Measurements from ENCODE around the gene CLN3.
"Not testable (repeated sequence)": the region's sequence is repeated elsewhere in the genome, so short reads cannot be mapped to it uniquely, and the experiment has no call there.

CLN3 gene

DNA sequence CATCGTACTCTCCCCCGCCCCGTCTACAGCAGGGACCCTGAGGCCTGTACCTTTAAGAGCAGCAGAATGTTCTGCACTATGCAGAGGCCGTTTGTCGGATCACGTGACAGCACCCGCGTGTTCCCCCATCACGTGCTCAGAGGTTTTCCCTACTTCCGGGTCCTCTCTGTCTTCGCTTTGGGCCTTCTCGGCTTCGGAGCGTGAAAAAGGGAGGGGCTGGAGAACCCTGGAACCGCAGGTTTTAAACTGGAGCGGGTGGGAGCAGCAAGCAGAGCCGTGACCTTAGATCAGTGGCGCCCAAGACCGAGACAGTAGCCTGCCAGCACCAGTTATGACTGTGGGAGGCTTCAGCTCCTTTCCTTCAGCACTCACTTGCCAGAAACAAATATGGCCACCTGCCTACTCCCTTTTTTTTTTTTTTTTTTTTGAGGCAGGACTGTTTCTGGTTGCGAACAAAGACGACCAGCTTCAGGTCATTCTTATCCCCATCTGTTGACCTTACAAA is at the start of gene CLN3:
CLN3 (minus strand) TSS at position 105 of the 505 bp plus-strand sequence. CDS start 315 bp downstream, outside the sequence.
- DNase-seq (ENCODE audit: low read depth in 2 of 2), result peak; percentile 88 to 90

GRCh38 chr16:28540346-28540745 is 48.5 kb upstream of the CLN3 start:
- no peak for DNase-seq (ENCODE audit: low read depth in 2 of 2)

GRCh38 chr16:28538733-28539596 is 47.1 kb upstream of the CLN3 start, which contains the start of gene NUPR1:
Gene NUPR1 (minus strand): TSS chr16:28538974. CDS start chr16:28538907, 67 bp downstream.
- peak; percentile 94 to 95 for DNase-seq (ENCODE audit: low read depth in 2 of 2)

DNA sequence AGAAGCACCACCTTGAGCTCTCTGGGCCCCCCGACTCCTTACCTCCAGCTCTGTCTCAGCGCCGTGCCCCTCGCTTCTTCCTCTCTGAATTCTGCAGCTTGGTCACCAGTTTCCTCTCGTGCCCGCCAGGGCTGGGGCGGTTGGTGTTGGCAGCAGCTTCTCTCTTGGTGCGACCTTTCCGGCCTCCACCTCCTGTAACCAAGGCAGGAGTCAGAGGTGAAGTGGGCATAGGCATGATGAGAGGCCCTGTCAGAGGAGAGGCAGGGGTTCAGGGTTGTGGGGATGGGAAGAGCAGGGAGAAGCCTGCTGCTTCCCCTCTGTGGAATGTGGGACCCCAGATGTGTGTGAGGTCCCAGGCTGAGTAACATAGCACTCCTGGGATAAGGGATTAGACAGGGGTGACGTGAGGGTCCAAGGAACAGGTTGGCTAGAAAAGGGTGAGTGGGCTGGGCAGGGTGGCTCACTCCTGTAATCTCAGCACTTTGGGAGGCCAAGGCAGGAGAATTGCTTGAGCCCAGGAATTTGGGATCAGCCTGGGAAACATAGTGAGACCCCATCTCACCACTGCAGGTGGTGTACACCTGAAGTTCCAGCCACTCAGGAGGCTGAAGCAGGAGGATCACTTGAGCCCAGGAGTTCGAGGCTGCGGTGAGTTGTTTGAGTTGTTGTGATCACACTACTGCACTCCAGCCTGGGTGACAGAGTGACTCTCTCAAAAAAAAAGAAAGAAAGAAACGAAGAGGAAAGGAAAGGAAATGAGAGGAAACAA is 46.3 kb upstream of the CLN3 start:
- DNase-seq (ENCODE audit: low read depth in 2 of 2), result no peak

GRCh38 chr16:28537076-28537475 is 45.2 kb upstream of the CLN3 start:
- no peak for DNase-seq (ENCODE audit: low read depth in 2 of 2)

GRCh38 chr16:28534542-28535373 is 42.9 kb upstream of the CLN3 start:
- peak; percentile 11 to 19 for DNase-seq (ENCODE audit: low read depth in 2 of 2)

- no peak for DNase-seq (ENCODE audit: low read depth in 2 of 2)
These were observed 41.2 kb upstream of the CLN3 start for GRCh38 chr16:28532940-28533647.

- no peak for DNase-seq (ENCODE audit: low read depth in 2 of 2)
These were observed 40.2 kb upstream of the CLN3 start for GRCh38 chr16:28531777-28532744.

DNA sequence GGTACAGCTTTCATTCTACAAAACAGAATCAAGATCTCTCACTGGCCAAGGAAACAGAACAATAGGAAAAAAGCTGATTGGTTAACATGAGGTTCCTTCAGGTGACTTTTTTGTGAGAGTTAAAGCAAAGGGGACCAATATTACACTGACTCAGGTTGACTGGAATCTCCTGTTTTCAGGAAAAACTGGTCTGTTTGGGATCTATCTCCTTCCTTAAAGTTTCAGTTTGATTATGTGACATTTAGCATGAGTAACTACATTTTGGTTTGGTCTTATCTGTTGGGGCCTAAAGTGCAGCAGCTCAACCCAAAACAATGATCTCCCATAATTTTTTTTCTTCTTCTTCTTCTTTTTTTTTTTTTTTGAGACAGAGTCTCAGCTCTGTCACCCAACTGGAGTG is 37.2 kb upstream of the CLN3 start:
- DNase-seq (ENCODE audit: low read depth in 2 of 2), result no peak

- no peak for DNase-seq (ENCODE audit: low read depth in 2 of 2)
These were observed 36.6 kb upstream of the CLN3 start for GRCh38 chr16:28528463-28528867.

DNA sequence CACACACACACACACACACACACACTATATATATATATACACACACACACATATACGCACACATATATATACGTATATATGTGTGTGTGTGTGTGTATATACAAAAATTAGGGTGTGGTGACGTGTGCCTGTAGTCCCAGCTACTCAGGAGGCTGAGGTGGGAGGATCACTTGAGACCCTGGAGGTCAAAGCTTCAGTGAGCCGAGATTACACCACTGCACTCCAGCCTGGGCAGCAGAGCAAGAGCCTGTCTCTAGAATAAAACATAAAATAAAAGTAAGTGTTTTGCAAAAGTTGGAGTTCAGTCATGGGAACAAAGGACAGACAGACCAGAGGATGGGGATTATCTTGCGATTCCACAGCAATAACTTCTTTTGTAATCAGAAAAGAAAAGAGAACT is 36.1 kb upstream of the CLN3 start:
- no peak for DNase-seq (ENCODE audit: low read depth in 2 of 2)

GRCh38 chr16:28527100-28527785 is 35.4 kb upstream of the CLN3 start:
- DNase-seq (ENCODE audit: low read depth in 2 of 2), result not testable (repeated sequence)

DNA sequence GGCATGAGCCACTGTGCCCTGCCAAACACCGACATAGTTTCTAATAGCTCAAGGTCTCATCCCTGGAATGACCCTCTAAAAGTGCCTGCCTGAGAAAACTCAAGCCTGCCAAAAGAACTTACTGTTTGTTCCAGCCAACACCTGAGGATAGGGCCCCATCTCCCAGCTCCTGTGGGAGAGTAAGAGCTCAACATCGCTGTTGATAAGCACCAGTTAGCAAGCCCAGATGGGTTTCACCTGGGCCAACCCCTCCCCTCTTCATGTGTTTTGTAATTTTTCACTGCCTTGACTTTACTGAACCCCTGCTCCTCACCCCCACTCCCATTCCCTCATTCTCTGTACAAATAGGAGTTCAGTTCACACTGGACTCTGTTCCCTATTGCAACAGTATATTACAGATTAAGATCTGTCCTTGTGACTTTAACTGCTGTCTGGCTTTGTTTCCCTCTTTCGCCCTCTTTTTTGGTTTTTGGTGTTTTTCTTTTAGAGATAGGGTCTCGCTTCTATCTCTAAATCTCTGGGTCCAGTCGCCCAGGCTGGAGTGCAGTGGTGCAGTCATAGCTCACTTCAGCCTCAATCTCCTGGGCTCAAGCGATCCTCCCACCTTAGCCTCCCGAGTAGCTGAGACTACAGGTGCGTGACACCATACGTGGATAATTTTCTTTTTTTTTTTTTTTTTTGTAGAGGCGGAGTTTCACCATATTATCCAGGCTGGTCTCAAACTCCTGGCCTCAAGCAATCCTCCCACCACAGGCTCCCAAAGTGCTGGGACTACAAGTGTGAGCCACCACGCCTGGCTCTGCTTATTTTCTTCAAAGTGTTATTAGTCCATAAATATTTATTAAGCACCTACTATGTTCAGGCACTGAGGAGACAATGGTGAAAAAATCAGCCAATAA is 34.6 kb upstream of the CLN3 start:
- DNase-seq (ENCODE audit: low read depth in 2 of 2), result no peak

- DNase-seq (ENCODE audit: low read depth in 2 of 2), result no peak
These were observed 32.9 kb upstream of the CLN3 start for GRCh38 chr16:28524681-28525171.

- DNase-seq (ENCODE audit: low read depth in 2 of 2), result no peak
These were observed 30.9 kb upstream of the CLN3 start for GRCh38 chr16:28522792-28523191.

DNA sequence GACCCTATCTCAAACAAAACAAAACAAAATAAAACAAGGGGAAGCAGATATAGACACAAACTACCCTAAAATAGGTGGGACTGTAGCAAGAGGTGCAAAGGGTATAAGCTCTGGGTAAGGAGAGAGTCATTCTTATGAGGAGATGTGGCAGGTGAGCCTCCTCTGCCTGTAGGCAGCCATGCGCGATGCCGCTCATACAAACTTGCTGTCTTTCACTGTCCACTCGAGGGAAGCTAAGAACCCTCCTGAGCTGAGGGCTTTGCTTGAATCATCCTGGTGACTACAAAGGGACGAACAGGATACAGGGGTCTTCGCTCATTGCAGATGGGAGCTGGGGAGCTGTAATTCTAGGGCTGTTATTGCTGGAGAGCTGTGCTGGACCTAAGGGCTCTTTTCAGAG is 29.6 kb upstream of the CLN3 start:
- no peak for DNase-seq (ENCODE audit: low read depth in 2 of 2)

DNA sequence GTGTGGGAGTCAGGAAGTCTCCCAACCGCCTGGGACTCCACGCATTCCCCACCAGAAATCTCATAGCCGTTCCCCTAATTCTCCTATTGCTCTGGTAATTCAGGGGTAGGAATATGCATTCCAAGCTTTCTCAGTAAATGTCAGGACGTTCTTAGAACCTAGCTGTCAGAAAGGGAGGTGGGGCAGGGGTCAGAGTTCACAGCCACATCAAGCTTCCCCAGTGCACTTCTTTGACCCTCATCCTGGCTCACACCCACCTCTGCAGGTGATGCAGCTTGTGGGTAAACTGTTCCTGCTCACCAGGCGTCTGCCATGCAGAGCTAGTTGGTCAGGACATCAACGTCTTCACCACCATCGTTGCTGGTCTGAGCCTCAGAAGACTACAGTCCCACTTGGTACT is 28.8 kb upstream of the CLN3 start:
- no peak for DNase-seq (ENCODE audit: low read depth in 2 of 2)

DNA sequence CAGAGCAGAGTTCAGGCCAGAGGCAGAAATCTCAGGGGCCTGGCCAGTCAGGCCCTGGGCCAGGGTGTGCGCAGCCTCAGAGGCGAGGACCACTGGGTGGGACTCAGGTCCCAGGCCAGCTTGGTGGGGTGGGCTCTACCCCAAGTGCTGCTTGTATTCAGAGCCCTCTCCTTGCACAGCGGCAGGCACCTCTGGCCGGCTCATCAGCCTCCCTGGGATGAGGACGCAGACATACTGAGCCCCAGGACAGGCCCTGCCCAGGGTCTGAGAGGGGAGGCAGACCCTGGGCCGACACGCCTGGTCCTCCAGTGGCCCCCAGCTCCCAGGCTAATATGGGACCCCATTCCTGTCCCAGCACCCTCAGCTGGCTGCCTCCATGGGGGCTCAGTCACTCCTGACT is 22.4 kb upstream of the CLN3 start:
- DNase-seq (ENCODE audit: low read depth in 2 of 2), result no peak

Measured in fibroblast of skin of left quadriceps (primary cell).